Lung (tissue), 12 donors: ENCODE data around the gene HBA2. TPM values are rescaled to one million over a fixed set of nuclear protein-coding genes. Genes with fewer than 3 reads are reported as not detected.

Experiments
- ATAC-seq: fragments of 200-7000 bp; cut with Tn5 transposase; one replicate; pipeline ENCODE4 v1.9.1; 2020; ENCODE audit warnings: moderate number of reproducible peaks; ENCODE audit not compliant: insufficient read depth, low FRiP score
- DNase-seq, 3 donors: peaks; one replicate each; pipeline ENCODE4 v3.0.0-alpha.2; 2013 to 2017
- H3K27ac ChIP-seq, 2 donors: one replicate each; pipeline ENCODE4 v1.5.1; 2013; ENCODE audit warnings: mild to moderate bottlenecking in 2 of 2, moderate library complexity in 2 of 2, control low read depth in 1 of 2, inconsistent platforms in 1 of 2, low read depth in 1 of 2, low read length in 1 of 2
- H3K27me3 ChIP-seq, 3 donors: one replicate each; pipeline ENCODE4 v1.5.1; 2013; ENCODE audit warnings: low read length in 2 of 3; ENCODE audit not compliant: control insufficient read depth in 3 of 3, insufficient read depth in 3 of 3
- H3K36me3 ChIP-seq, 4 donors: one replicate each; pipeline ENCODE4 v1.5.1; 2013; ENCODE audit warnings: low read length in 4 of 4, mild to moderate bottlenecking in 1 of 4, moderate library complexity in 1 of 4; ENCODE audit not compliant: control insufficient read depth in 4 of 4, insufficient read depth in 4 of 4
- H3K4me1 ChIP-seq, 5 donors: one replicate each; pipeline ENCODE4 v1.5.1; 2013; ENCODE audit warnings: low read length in 5 of 5, mild to moderate bottlenecking in 2 of 5, moderate library complexity in 1 of 5; ENCODE audit not compliant: control insufficient read depth in 5 of 5, insufficient read depth in 5 of 5
- H3K4me3 ChIP-seq: one replicate; pipeline ENCODE4 v1.5.1; 2013; ENCODE audit warnings: mild to moderate bottlenecking, control low read depth, moderate library complexity
- H3K9ac ChIP-seq, 2 donors: one replicate each; pipeline ENCODE4 v1.5.1; 2013; ENCODE audit warnings: low read length in 2 of 2, control low read depth in 1 of 2; ENCODE audit not compliant: insufficient read depth in 1 of 2
- H3K9me3 ChIP-seq, 4 donors: one replicate each; pipeline ENCODE4 v1.5.1; 2013; ENCODE audit warnings: low read length in 3 of 4, mild to moderate bottlenecking in 1 of 4, moderate library complexity in 1 of 4; ENCODE audit not compliant: control insufficient read depth in 4 of 4, insufficient read depth in 3 of 4
- CTCF ChIP-seq: IDR thresholded peaks from 2 replicates; pipeline ENCODE4 v1.5.1; 2012; ENCODE audit warnings: mild to moderate bottlenecking; ENCODE audit errors: control extremely low read depth, extremely low read depth
- WGBS, 2 donors: extraction: QIAGEN DNeasy Blood & Tissue Kit; methylation state at CpG; one replicate each; pipeline ENCODE4 v1.1.7; 2013; 5-methylcytosine and 5-hydroxymethylcytosine counted together
- polyA plus RNA-seq, 2 donors: library from polyadenylated mRNA; stranded (reverse); fragments of 200-250 nt; gene quantifications; one replicate each; pipeline ENCODE4 v1.2.1, GENCODE V29; 2013
- total RNA-seq, 2 donors: library from RNA; depleted of rRNA in 1 of 2; stranded (reverse); fragments of >200 nt in 1 of 2; gene quantifications; one replicate each; pipeline ENCODE4 v1.2.1, GENCODE V29; 2014 to 2021
- donor health status: control.
- donor health status: control.
- donor health status: Bipolar disorder and iron deficiency.
- donor health status: healthy.
- donor health status: DM: yes; HTN: yes; CAD: no.

Gene HBA2
- total and polyA plus RNA-seq, 4 donors: 126 to 4,737 (median 822) TPM

DNA sequence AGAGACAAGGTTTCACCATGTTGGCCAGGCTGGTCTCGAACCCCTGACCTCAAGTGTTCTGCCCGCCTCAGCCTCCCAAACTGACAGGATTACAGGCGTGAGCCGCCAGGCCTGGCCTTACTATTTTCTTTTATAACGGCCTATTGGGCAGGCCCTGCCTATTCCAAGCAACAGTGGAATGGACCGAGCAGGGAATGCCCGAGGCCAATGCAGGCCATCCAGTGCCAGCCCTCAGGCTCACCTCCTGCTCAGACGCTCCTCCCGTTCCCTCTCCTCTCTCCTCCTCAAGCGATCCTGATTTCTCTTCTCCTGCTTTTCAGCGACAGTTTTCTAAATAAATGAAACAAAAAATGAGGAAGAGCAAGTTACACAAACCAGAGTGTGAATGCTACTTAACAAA is 20.0 kb downstream of the HBA2 start:
- ATAC-seq (no peak), DNase-seq (no peak)
- Histone ChIP-seq H3K27me3 (no peaks in the 10 kb centered on the region), H3K27ac (no peak overlapping the region), H3K9me3 (no peaks in the 10 kb centered on the region), H3K4me1 (no peaks in the 10 kb centered on the region), H3K9ac (no peak overlapping the region), H3K36me3 (peaks cover 37 to 65% (median 45%) of the 10 kb centered on the region in 4 donors), H3K4me3 (no peak overlapping the region)
- TF ChIP-seq CTCF: no peak
- WGBS, 2 donors: 95 to 96% methylated on average over 11 of the region's 11 CpGs

- no peak for TF ChIP-seq CTCF
- DNase-seq: no peak
- 93 to 96% methylated on average over 13 to 15 of the region's 15 CpGs for WGBS, 2 donors
Observed at GRCh38 chr16:193441-193840, 20.8 kb downstream of the HBA2 start.

DNA sequence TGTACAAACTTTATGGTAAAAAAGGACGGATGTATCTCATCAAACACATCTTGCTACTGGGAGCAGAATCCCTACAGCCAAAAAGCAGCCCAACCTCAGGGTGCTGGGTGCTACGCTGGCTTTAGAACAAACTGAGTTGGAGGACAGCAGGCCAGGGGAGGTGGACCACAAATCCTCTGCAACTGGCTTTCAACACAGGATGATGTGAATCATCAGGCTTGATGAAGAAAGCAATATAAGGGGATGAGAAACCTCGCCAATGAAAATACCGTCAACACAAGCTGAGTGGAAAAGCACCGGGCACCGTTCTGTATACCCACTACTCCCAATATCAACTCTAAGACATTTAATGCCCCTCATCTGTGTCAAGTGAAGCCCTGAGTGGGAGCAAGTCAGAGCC is 21.8 kb downstream of the HBA2 start:
- ATAC-seq (no peak), DNase-seq (no peak)
- WGBS, 2 donors: 91 to 97% methylated on average over 6 of the region's 6 CpGs
- peaks cover 43 to 65% (median 44%) of the 10 kb centered on the region in 4 donors for H3K36me3 ChIP-seq
- no peaks in the 10 kb centered on the region for H3K9me3 ChIP-seq
- no peaks in the 10 kb centered on the region for H3K4me1 ChIP-seq
- H3K4me3 ChIP-seq: no peak overlapping the region
- H3K27ac ChIP-seq: no peak overlapping the region
- no peaks in the 10 kb centered on the region for H3K27me3 ChIP-seq
- no peak overlapping the region for H3K9ac ChIP-seq
- TF ChIP-seq CTCF: no peak

More at GRCh38 chr16:193441-193840, 20.8 kb downstream of the HBA2 start:
- H3K9me3 ChIP-seq: no peaks in the 10 kb centered on the region
- no peaks in the 10 kb centered on the region for H3K27me3 ChIP-seq
- no peak overlapping the region for H3K9ac ChIP-seq
- ATAC-seq: no peak
- no peaks in the 10 kb centered on the region for H3K4me1 ChIP-seq
- no peak overlapping the region for H3K27ac ChIP-seq
- H3K36me3 ChIP-seq: peaks cover 42 to 67% (median 46%) of the 10 kb centered on the region in 4 donors
- H3K4me3 ChIP-seq: no peak overlapping the region

DNA sequence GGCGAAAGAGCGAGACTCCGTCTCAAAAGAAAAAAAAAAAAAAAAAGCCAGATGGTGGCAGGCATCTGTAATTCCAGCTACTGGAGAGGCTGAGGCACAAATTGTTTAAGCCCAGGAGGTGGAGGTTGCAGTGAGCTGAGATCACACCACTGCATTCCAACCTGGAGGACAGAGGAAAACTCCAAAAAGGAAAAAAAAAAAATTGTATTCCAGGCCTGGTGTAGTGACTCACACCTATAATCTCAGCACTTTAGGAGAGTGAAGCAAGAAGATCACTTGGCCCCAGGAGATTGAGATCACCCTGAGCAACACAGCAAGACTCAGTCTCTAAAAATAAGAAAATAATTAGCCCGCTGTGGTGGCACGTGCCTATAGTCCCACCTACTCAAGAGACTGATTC is 27.7 kb downstream of the HBA2 start:
- Histone ChIP-seq H3K9ac (no peak overlapping the region), H3K27me3 (no peaks in the 10 kb centered on the region), H3K4me1 (no peaks in the 10 kb centered on the region), H3K9me3 (no peaks in the 10 kb centered on the region), H3K27ac (no peak overlapping the region), H3K36me3 (peaks cover 30 to 59% (median 42%) of the 10 kb centered on the region in 4 donors), H3K4me3 (no peak overlapping the region)
- ATAC-seq: no peak
- TF ChIP-seq CTCF: no peak
- no peak for DNase-seq
- 94 to 98% methylated on average over 5 of the region's 5 CpGs for WGBS, 2 donors
